ENCODE data around the gene HMX2. TPM values are rescaled to one million over a fixed set of nuclear protein-coding genes. Genes with fewer than 3 reads are reported as not detected.

Gene HMX2
- total and polyA plus RNA-seq, 7 experiments from 2014 or later: 0.14 to 0.24 TPM; not detected in 5

GRCh38 chr10:123145542-123146012 is 2.4 kb upstream of the HMX2 start:
- no peaks in the 10 kb centered on the region for H3K9me3 ChIP-seq (ENCODE audit: control insufficient read depth in 2 of 3, low read length in 3 of 3)
- ATAC-seq (no peak), DNase-seq (no peak)
- no peaks in the 10 kb centered on the region for H3K36me3 ChIP-seq (ENCODE audit: control insufficient read depth in 2 of 3, insufficient read depth in 3 of 3, low read length in 3 of 3)
- ChIA-PET CTCF (interaction anchor here (0.7 kb wide), 1 partner anchor 209 kb away, joined by 3 read pairs; no protein-coding TSS in a partner anchor), POLR2A (interaction anchor here (1.3 to 1.7 kb wide), 2 partner anchors 8 to 11 kb away, joined by 3 to 6 read pairs; partner anchors contain the start of gene BUB3)
- H3K27me3 ChIP-seq (ENCODE audit: control insufficient read depth in 2 of 2, insufficient read depth in 2 of 2, low read length in 2 of 2): peaks cover 37 to 58% of the 10 kb centered on the region in 2 donors
- H3K27ac ChIP-seq (ENCODE audit: low read depth, low read length): no peak overlapping the region
- peaks cover 25 to 74% (median 64%) of the 10 kb centered on the region in 7 donors for H3K4me1 Mint-ChIP-seq
- peak overlapping the region in 2 of 9 donors; percentile 31 to 66 for H3K27ac Mint-ChIP-seq
- no peak overlapping the region for H3K4me3 ChIP-seq (ENCODE audit: low read length)
- peak overlapping the region; percentile 24 to 71 (median 62) for H3K4me3 Mint-ChIP-seq
- H3K9me3 Mint-ChIP-seq: peaks cover 0 to 4% (median 0%) of the 10 kb centered on the region in 11 donors
- H3K27me3 Mint-ChIP-seq: peaks cover 70 to 84% (median 73%) of the 10 kb centered on the region in 5 donors
- H3K36me3 Mint-ChIP-seq: peaks cover 0 to 3% (median 0%) of the 10 kb centered on the region in 5 donors
- peaks cover 39 to 75% of the 10 kb centered on the region in 2 donors for H3K4me1 ChIP-seq (ENCODE audit: control insufficient read depth in 2 of 2, insufficient read depth in 2 of 2, low read length in 2 of 2)
- intact Hi-C loops (cut with micrococcal nuclease): loop anchor here in 1 of 2 donors (1.0 kb wide), 1 partner anchor 11 kb away; no protein-coding TSS in a partner anchor

- no peaks in the 10 kb centered on the region for H3K36me3 ChIP-seq (ENCODE audit: control insufficient read depth in 2 of 3, insufficient read depth in 3 of 3, low read length in 3 of 3)
- intact Hi-C loops (cut with micrococcal nuclease): no loop called here
- peaks cover 39 to 82% of the 10 kb centered on the region in 2 donors for H3K4me1 ChIP-seq (ENCODE audit: control insufficient read depth in 2 of 2, insufficient read depth in 2 of 2, low read length in 2 of 2)
- peaks cover 25 to 76% (median 63%) of the 10 kb centered on the region in 7 donors for H3K4me1 Mint-ChIP-seq
- peaks cover 0 to 4% (median 0%) of the 10 kb centered on the region in 11 donors for H3K9me3 Mint-ChIP-seq
- no peak for ATAC-seq
- CTCF ChIA-PET: no interaction called here
- H3K4me3 ChIP-seq (ENCODE audit: low read length): no peak overlapping the region
- H3K9me3 ChIP-seq (ENCODE audit: control insufficient read depth in 2 of 3, low read length in 3 of 3): no peaks in the 10 kb centered on the region
- H3K36me3 Mint-ChIP-seq: peaks cover 0 to 3% (median 0%) of the 10 kb centered on the region in 5 donors
- no peak overlapping the region for H3K27ac ChIP-seq (ENCODE audit: low read depth, low read length)
- peak overlapping the region in 2 of 9 donors; percentile 43 to 66 for H3K27ac Mint-ChIP-seq
- no peak for DNase-seq
- peaks cover 30 to 54% of the 10 kb centered on the region in 2 donors for H3K27me3 ChIP-seq (ENCODE audit: control insufficient read depth in 2 of 2, insufficient read depth in 2 of 2, low read length in 2 of 2)
- peaks cover 64 to 84% (median 67%) of the 10 kb centered on the region in 5 donors for H3K27me3 Mint-ChIP-seq
- H3K4me3 Mint-ChIP-seq: peak overlapping the region in 9 of 10 donors; percentile 56 to 83 (median 71)
- POLR2A ChIA-PET: interaction anchor here (0.6 to 1.7 kb wide), 3 partner anchors 8 to 142 kb away, joined by 3 to 6 read pairs (median 3); partner anchors contain the start of gene BUB3
Observed at GRCh38 chr10:123146013-123146893, 1.7 kb upstream of the HMX2 start.

- intact Hi-C loops (cut with micrococcal nuclease): no loop called here
- peaks cover 0 to 3% (median 0%) of the 10 kb centered on the region in 5 donors for H3K36me3 Mint-ChIP-seq
- H3K27me3 ChIP-seq (ENCODE audit: control insufficient read depth in 2 of 2, insufficient read depth in 2 of 2, low read length in 2 of 2): peaks cover 25 to 50% of the 10 kb centered on the region in 2 donors
- no peaks in the 10 kb centered on the region for H3K36me3 ChIP-seq (ENCODE audit: control insufficient read depth in 2 of 3, insufficient read depth in 3 of 3, low read length in 3 of 3)
- no peak overlapping the region for H3K27ac ChIP-seq (ENCODE audit: low read depth, low read length)
- ChIA-PET POLR2A (interaction anchor here (0.6 kb wide), 1 partner anchor 142 kb away, joined by 3 read pairs; no protein-coding TSS in a partner anchor), CTCF (no interaction called here)
- H3K4me1 ChIP-seq (ENCODE audit: control insufficient read depth in 2 of 2, insufficient read depth in 2 of 2, low read length in 2 of 2): peaks cover 39 to 86% of the 10 kb centered on the region in 2 donors
- no peak overlapping the region for H3K4me3 ChIP-seq (ENCODE audit: low read length)
- peak overlapping the region; percentile 51 to 83 (median 68) for H3K4me3 Mint-ChIP-seq
- no peak for ATAC-seq
- H3K27ac Mint-ChIP-seq: peak overlapping the region in 3 of 9 donors; percentile 15 to 61 (median 43)
- H3K27me3 Mint-ChIP-seq: peaks cover 55 to 84% (median 58%) of the 10 kb centered on the region in 5 donors
- no peaks in the 10 kb centered on the region for H3K9me3 ChIP-seq (ENCODE audit: control insufficient read depth in 2 of 3, low read length in 3 of 3)
- DNase-seq: no peak
- peaks cover 25 to 77% (median 64%) of the 10 kb centered on the region in 7 donors for H3K4me1 Mint-ChIP-seq
- peaks cover 0 to 4% (median 0%) of the 10 kb centered on the region in 11 donors for H3K9me3 Mint-ChIP-seq
Observed at GRCh38 chr10:123146894-123147634, 872 bp upstream of the HMX2 start.

- H3K4me3 ChIP-seq (ENCODE audit: low read length): peak overlapping the region; percentile 52
- no peaks in the 10 kb centered on the region for H3K9me3 ChIP-seq (ENCODE audit: control insufficient read depth in 2 of 3, low read length in 3 of 3)
- no peaks in the 10 kb centered on the region for H3K36me3 ChIP-seq (ENCODE audit: control insufficient read depth in 2 of 3, insufficient read depth in 3 of 3, low read length in 3 of 3)
- peaks cover 22 to 41% of the 10 kb centered on the region in 2 donors for H3K27me3 ChIP-seq (ENCODE audit: control insufficient read depth in 2 of 2, insufficient read depth in 2 of 2, low read length in 2 of 2)
- ChIA-PET CTCF (no interaction called here), POLR2A (interaction anchor here (1.1 to 2.8 kb wide), 2 partner anchors 12 to 141 kb away, joined by 3 to 16 read pairs; no protein-coding TSS in a partner anchor)
- peaks cover 30 to 75% of the 10 kb centered on the region in 2 donors for H3K4me1 ChIP-seq (ENCODE audit: control insufficient read depth in 2 of 2, insufficient read depth in 2 of 2, low read length in 2 of 2)
- intact Hi-C loops (cut with micrococcal nuclease): loop anchor here (1.0 kb wide), 2 partner anchors 8 to 11 kb away; no protein-coding TSS in a partner anchor
- Mint-ChIP-seq H3K4me3 (peak overlapping the region; percentile 62 to 91 (median 89)), H3K27ac (peak overlapping the region in 3 of 9 donors; percentile 37 to 66 (median 54)), H3K4me1 (peaks cover 29 to 76% (median 63%) of the 10 kb centered on the region in 7 donors), H3K27me3 (peaks cover 42 to 75% (median 47%) of the 10 kb centered on the region in 5 donors), H3K36me3 (peaks cover 0 to 3% (median 0%) of the 10 kb centered on the region in 5 donors), H3K9me3 (peaks cover 0 to 4% (median 0%) of the 10 kb centered on the region in 11 donors)
- no peak for DNase-seq
- H3K27ac ChIP-seq (ENCODE audit: low read depth, low read length): no peak overlapping the region
- no peak for ATAC-seq
Observed at GRCh38 chr10:123148414-123149161, 652 bp downstream of the HMX2 start.

- Mint-ChIP-seq H3K36me3 (peaks cover 1 to 6% (median 2%) of the 10 kb centered on the region in 5 donors), H3K9me3 (peaks cover 0 to 4% (median 0%) of the 10 kb centered on the region in 11 donors), H3K4me3 (peak overlapping the region; percentile 62 to 91 (median 89)), H3K27me3 (peaks cover 36 to 69% (median 41%) of the 10 kb centered on the region in 5 donors), H3K4me1 (peaks cover 31 to 76% (median 63%) of the 10 kb centered on the region in 7 donors), H3K27ac (peak overlapping the region in 3 of 9 donors; percentile 37 to 66 (median 54))
- Histone ChIP-seq H3K4me3 (ENCODE audit: low read length) (peak overlapping the region; percentile 52), H3K27me3 (ENCODE audit: control insufficient read depth in 2 of 2, insufficient read depth in 2 of 2, low read length in 2 of 2) (peaks cover 17 to 36% of the 10 kb centered on the region in 2 donors), H3K9me3 (ENCODE audit: control insufficient read depth in 2 of 3, low read length in 3 of 3) (no peaks in the 10 kb centered on the region), H3K36me3 (ENCODE audit: control insufficient read depth in 2 of 3, insufficient read depth in 3 of 3, low read length in 3 of 3) (peaks cover 0 to under 1% (median 0%) of the 10 kb centered on the region in 3 experiments), H3K27ac (ENCODE audit: low read depth, low read length) (no peak overlapping the region), H3K4me1 (ENCODE audit: control insufficient read depth in 2 of 2, insufficient read depth in 2 of 2, low read length in 2 of 2) (peaks cover 33 to 74% of the 10 kb centered on the region in 2 donors)
- intact Hi-C loops (cut with micrococcal nuclease): loop anchor here in 1 of 2 donors (1.0 kb wide), 1 partner anchor 9 kb away; no protein-coding TSS in a partner anchor
- ChIA-PET POLR2A (interaction anchor here (1.1 to 2.8 kb wide), 2 partner anchors 11 to 141 kb away, joined by 3 to 16 read pairs; no protein-coding TSS in a partner anchor), CTCF (interaction anchor here (1.2 kb wide), 1 partner anchor 13 kb away, joined by 4 read pairs; no protein-coding TSS in a partner anchor)
- DNase-seq: no peak
- ATAC-seq: no peak
Observed at GRCh38 chr10:123149162-123149567, 1.2 kb downstream of the HMX2 start.

Data from naive thymus-derived CD4-positive, alpha-beta T cell (primary cell).